Measurements from ENCODE around the gene PDE4B.

PDE4B gene

DNA sequence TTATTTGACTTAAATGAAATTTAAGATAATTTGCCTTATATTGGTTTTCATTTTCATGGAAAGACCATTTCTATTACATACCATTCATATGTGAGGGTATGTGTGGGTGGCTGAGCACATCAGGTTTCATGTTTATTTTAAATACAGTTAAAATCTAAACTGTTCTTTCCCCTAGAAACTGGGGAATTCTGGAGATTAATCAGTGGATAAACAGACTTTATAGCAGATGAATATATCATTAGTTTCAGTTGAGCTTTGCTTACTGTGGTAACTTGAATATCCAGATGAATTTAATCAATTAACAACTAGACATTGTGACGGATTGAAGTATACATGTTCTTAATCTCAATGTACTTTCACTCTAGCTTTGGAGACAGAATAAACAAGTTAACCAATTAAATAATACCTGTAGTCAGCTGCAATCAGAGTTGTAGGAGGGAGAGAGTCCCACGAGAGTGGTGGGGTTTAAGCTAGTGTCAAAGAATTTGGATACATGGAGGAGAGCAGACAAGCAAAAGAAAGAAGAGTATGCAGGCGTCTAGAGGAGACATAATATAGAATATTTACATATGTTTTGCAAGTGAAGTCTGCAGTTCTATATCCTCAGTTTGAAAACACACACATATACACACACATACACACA, 97.6 kb downstream of the PDE4B start:
- DNase-seq = no peak

DNA sequence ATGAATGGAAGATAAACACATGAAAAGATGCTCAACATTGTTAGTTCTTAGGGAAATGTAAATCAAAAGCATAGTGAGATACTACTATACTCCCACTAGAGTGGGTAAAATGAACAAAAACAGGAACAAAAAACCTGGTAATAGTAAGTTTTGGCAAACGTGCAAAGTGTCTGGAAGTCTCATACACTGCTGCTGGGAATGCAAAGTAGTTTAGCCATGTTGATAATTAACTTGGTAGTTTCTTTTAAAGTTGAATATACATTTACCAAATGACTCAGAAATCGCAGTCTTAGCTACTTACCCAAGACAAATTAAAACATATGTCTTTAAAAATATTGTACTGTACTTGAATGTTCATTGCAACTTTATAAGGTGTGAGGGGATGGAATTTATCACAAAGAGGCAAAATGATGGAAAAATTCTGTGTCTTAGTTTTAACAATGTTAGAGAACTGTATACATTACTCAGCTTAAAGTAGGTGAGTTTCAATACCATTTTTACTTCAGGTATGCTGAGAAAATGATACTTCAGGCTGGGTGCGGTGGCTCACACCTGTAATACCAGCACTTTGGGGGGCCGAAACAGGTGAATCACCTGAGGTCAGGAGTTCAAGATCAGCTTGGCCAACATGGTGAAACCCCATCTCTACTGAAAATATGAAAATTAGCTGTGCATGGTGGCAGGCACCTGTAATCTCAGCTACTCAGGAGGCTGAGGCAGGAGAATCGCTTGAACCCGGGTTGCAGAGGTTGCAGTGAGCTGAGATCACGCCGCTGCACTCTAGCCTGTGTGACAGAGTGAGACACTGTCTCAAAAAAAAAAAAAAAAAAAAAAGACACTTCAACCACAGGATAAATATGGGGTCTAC, 102.3 kb downstream of the PDE4B start:
- no peak for DNase-seq

DNA sequence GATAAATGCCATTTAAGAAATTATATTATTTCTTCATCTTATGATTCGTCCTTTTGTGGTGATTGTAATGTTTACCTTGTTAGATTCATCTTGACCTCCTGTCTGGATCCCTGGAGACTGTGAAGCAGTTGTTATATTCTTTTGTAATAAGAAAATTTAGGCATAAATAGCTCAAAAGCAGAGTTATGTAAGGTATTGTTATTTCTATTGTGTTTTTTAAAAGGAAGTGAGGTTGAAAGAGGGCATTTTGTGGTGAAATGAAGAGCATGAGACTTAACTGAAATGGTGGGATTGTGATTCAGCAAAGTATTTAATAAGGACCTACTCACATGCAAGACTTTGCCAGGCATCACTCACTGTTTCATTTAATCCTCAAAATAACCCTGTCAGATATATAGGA, 104.0 kb downstream of the PDE4B start:
- no peak for DNase-seq

DNA sequence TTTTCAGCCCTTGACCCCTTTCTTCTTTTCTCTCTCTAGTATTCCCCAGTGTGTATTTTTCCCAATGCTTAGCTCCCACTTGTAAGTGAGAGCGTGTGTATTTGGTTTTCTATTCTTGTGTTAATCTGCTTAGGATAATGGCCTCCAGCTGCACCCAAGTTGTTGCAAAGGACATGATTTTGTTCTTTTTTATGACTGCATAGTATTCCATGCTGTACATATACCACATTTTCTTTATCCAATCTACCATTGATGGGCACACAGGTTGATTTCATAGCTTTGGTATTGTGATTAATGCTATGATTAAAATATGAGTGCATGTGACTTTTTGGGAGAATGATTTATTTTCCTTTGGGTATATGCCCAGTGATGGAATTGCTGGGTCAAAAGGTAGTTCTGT, 104.8 kb downstream of the PDE4B start:
- DNase-seq = no peak

DNA sequence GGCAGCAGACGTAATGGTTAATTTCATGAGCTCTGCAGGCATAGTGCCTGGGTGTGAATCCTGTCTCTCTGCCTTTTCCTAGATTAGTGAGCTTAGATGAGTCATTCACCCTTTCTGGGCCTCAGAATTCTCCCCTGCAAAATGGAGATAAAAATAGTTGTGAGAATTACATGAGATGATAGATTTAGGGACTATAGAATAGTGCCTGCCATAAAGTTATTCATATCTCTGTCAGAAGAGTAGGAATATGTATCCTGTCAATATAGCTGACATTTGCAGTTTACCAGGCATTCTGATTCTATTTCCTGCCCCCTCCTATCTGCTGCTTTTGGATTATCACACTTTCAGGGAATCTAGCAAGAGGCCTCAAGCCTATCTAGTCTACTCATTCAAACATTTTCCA, 112.0 kb downstream of the PDE4B start:
- DNase-seq = no peak

DNA sequence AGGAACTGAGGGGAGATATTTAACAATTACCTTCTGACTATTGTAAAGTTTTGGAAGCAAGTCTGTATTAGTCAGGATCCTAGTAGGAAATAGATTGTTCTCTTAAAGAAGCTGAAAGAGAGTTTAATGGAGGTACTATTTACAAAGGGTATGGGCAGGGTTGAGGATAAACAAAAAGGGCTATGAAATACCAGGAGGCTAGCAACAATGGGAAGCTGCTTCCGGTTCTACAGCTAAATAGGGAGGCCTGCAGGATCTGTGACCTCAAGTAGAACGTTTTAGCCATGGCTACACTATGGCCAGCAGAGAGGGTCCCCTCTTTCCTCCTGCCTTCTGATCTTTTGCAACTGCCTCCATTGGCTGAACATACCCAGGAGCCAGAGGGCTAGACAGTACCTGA, 117.7 kb downstream of the PDE4B start:
- DNase-seq = no peak

DNA sequence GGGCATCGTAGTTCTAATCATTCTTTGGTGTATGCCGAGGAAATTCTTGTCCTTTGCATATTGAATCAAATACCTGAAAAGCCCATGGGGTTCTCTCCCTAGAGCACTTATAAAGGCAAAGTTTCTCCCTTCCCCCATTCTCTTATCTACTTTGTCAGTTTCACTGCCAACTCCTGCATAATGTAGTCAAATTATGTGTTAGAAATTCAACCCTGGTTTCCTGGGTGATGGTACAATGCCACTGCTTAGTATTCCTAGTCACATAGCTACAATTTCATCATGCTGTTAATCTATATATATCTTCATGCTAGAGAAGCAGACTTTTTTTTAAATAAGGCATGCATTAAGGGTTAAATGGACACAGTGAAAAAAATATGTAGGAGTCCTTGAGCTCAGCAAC, 119.0 kb downstream of the PDE4B start:
- no peak for DNase-seq

DNA sequence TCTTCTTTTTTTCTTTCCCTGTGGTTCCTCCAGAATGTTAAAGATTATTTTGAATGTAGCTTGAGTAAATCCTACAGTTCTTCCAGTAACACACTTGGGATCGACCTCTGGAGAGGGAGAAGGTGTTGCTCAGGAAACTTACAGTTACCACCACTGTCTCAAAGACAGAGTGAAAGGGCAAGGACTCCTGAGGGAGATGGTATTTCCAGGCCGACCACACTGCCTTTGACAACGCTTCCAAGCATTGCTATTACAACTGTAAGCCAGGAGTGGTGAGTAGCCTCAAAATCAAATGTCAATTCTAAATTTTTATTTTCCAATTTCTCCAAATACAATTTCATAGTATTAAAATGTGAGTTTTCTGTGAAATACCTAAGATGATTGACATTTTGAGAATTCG, 125.9 kb downstream of the PDE4B start:
- no peak for DNase-seq

DNA sequence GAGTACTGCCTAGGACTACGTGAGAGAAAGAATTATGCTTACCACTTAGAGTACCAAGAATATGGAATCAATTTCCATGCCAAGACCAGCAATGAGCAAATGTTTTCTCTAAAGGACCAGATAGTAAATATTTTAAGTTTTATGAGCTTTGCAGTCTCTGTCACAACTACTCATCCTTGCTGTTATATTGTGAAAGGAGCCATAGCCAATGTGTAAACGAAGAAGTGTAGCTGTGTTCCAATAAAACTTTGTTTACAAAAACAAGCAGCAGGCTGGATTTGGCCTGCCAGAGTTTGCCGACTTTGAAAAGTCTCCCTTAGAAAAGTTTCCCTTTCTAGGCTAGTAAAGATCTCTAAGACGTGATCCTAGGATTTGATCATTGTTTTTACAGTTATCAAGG, 128.8 kb downstream of the PDE4B start:
- DNase-seq = no peak

DNA sequence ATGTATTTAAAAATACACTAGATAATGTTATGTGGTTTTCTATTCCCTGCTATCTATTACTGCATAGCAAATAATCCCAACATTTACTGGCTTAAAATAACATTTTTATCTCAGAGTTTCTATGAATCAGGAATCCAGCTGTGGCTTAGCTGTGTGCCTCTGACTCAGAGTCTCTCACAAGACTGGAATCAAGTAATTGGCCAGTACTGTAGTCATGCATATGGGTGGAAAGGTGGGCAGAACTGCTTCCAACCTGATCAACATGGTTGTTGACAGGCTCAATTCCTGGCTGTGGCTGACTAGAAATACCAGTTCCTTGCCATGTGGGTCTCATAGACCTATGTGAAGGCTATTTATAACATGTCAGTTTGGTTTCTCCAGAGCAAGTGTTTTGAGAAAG, 131.8 kb downstream of the PDE4B start:
- DNase-seq = no peak

DNA sequence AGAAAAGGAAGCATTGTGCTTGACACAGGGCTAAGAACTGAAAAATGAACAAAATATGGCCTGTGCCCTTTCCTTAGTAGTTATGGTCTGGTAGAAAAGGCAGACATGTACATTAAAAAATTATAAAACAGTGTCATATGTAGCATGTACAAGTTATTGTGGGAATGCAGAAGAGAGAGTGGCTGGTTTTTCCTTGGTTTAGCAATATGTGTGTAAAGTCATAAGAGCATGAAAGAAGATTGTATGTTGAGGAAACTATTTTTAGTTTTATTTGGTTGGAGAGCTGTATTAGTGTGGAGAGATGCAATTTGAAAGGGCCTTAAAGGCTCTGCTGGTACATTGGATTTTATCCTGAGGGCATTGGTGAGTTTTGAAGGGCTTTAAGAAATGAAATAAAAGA, 145.8 kb downstream of the PDE4B start:
- no peak for DNase-seq

DNA sequence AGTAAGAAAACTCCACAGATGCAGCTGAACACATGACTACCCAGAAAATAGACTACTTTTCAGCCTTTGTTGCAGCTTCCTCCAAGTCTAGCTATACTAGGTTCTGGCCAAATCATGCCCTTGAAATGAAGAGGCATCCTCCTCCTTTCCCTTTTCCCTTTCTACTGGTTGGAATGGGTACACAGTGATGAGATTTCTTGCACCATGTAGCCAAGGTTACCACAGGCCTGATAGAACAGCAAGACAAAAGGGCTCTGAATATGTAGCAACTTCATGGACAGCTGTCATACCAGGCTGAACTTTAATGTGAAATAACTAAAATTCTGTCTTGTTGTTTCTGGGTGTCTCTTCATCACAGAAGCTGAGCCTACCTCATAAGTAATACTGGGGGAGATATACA, 146.5 kb downstream of the PDE4B start:
- no peak for DNase-seq

DNA sequence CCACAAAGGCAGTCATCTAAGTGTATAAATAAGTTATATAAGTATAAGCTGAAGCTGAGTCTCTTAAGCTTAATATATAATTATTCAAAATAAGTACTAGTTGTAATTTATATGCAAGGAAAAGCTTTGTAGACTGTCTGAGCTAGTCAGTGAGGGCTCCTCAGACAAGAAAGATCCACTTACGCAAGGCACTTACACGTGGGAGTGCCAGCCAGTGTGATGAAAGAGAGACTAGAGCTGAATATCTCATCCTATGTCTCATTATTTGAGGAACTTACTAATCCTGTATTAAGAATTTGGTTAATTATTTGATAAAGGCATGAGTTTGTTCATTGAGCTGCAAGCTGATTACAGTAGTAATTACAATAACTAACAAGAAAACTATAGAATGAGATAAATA, 146.9 kb downstream of the PDE4B start:
- no peak for DNase-seq

DNA sequence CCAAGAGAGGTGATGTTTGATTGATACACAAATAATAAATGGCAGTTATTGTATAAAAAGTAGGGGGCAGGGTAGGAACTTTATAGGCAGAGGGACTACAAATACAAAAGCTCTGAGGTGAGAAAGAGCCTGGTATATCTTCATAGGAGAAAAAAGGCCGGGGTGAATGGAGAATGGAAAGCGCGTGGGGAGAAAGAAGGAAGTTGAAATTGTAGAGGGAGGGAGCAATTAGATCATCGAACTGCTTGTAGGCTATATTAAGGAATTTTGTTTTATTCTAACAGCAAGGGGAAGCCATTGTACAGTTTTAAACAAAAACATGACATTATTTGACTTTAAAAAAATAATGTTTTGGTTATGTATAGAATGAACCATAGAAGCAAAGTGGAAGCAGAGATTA, 147.4 kb downstream of the PDE4B start:
- DNase-seq = no peak

DNA sequence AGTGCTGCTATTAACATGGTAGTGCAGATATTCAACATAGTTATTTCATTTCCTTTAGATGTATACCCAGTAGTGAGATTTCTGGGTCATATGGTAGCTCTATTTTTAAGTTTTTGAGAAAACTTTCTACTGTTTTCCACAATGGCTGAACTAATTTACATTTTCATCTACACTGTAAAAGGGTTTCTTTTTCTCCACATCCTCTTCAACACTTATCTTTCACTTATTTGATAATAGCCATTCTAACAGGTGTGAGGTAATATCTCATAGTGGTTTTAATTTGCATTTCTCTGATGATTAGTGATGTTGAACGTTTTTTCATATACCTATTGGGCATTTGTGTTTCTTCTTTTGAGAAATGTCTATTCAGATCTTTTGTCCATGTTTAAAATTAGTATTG, 149.8 kb downstream of the PDE4B start:
- DNase-seq = no peak

DNA sequence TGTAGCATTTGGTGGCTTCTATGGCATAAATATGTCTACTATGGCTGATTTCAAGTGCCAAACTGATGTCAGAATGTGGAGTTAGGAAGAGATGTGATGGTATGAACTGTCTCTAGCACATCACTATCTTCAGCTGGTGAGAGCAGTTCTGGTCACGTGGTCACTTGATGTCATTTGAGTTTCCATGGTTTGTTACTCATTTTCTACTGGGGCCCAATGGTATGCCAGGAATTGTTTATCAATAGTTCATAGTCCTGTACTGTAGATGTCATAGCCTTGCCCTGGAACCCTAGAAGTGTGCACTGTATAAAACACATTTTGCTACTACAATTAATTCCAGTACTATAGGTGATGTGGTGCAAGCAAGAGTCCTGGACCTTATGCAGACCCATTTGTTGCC, 153.7 kb downstream of the PDE4B start:
- no peak for DNase-seq

DNA sequence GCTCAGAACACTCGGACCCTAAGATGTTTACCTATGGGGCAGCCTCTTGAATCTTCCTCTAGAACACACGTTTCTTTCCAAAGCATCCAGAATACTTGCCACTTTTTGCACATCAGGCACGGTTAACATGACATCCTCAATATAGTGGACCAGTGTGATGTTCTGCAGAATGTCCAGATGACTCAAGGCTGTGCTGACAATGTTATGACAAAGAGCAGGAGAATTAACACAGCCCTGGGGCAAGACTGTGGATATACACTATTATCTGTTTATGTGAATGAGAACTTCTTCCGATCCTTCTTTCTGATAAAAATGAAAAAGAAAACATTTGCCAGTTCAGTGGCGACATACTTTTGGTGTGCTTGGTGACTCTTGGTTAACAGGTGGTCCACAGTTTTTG, 154.3 kb downstream of the PDE4B start:
- DNase-seq = no peak

DNA sequence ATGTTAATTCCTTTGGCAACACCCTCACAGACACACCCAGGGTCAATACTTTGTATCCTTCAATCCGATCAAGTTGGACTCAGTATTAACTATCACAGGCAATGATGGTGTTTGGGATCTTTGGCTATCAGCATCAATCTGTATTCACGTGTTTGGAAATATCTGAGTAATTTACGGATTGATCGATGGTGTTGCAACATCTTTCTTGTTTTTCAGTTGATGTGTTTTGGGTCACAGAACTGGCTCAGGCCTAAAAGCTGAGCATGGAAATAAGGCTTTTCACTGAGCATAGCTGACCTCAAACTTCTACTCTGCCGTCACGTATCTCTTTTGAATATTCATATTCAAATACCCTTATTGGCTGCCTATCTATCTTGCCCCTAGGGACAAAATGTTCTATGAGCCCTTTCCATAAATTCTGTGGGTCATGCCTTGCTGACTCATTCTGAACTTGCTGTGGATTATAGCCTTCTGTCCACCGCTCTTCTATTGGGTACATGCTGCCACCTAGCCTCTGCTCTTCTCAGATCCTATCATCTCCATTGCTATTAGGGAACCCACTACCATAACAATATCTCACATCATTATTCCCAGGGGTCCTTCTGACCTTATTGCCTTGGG, 156.0 kb downstream of the PDE4B start:
- no peak for DNase-seq

DNA sequence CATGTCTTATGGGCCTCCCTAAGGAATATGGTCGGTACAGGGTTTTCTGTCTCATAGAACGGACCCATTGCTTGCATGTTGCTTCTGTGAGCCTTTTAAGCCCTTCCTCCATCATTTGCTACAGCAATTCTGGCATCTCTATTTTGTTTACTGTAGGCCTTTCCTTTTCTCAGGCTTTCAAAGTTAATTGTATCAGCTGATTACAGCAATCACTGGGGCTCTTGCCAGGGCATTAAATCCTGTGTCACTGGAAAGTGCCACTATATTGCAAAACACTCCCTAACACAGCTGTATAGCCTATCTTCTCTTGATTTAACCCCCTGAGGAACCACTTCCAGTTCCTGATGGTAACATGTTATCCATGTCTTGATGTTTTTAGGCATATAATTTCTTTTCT, 156.5 kb downstream of the PDE4B start:
- no peak for DNase-seq

DNA sequence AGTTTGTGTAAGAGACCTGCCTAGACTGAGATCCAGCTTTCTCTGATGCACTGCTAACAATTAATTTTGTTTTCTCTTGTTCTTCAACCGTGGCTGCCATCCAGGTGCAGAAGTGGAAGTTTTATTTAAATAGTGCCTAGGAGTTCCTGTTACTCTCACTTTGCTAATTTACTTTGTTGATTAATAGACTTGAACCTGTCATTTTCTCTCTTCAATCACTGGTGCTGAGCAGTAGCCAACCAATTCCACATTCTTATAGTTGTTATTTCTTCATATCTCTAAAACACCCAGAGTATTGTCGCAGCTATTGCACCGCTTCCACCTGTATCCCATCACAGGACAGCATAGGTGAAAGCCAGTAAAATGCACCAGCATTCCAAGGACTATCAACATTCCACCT, 157.2 kb downstream of the PDE4B start:
- no peak for DNase-seq

DNA sequence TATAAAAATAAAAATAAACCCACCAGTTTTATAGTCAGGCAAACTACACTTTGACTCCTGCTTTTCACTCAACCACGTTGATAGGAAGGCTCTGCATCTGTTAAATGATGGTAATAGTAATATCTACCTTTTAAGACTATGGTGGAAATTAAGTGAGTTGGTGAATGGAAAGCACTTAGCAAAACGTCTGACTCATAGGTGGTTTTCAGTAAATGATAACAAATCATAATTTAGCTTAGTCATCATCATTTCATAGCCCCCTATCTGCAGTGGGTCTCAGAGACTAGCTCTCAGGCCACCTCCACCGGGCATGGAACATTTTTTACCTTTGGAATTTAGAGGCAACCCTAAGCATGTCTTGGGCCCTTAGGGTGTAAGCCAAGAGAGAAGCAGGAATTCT, 160.0 kb downstream of the PDE4B start:
- DNase-seq = no peak

DNA sequence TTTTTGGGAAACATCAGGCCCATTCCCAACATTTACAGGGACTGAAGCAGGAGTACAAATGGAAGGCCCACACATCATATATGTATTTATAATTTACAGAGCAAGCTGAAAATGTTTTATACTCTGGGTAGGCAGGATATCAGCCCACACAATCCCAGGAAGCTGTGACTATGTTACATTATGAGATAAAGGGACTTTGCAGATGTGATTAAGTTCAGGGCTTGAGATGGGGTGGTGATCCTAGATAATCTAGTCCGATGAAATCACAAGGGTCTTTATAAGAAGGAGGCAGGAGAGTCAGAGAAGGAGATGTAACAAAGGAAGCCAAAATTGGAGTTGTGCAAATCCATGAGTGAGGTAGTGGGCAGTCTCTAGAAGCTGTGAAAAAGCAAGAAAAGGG, 160.5 kb downstream of the PDE4B start:
- DNase-seq = no peak

DNA sequence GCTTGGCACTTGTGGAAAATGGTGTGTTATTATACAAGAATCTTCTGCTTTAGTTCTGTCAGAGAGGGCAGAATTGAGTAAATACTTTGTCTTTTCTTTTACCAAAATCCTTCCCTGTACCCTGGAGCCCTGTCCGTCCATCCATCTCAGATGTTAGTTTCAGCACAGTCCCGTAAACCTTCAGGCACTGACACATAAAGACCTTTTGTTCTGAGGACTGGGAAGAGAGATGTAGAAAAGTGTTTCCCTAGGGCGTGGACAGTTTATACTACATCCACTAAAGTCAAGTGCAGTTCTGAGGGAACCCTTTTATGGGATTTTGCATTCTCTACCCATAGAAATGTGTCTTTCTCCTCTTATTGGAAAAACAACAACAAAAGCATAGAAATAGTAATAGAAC, 162.4 kb downstream of the PDE4B start:
- no peak for DNase-seq

DNA sequence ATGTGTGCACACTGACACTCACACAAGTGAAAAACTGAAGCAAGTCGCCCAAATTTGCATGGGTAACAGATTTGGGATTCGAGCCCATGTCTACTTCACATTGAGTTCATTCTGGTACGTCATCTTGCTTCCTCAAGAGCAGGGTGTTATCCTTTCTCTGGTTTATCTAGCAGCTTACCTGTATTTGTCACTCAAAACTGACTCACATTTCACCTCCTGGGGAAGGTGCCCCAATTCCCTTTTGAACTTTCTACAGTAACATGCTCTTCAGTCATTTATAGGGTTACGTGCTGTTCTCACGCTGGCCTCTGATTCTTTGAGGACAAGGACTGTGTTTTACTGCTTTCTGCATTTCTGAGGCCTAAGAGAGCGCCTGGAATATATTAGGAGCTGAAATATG, 162.8 kb downstream of the PDE4B start:
- DNase-seq = no peak

All from stimulated activated CD4-positive, alpha-beta T cell treated with anti-CD3 and anti-CD28 coated beads, Interleukin-4, amount 100 ng/mL, for 1 hour (primary cell).